Measurements from ENCODE around the gene GAGE12E. TPM values are rescaled to one million over a fixed set of nuclear protein-coding genes. Genes with fewer than 3 reads are reported as not detected.

The GAGE12E gene
- total RNA-seq, 1 donor from 2014 or later, result not detected

Other genes with a start within 250 kb of the GAGE12E start
- gene GAGE10, start 247.6 kb upstream of the GAGE12E start, total RNA-seq (ENCODE audit: unreplicated experiment), result not detected
- gene GAGE12J, start 229.3 kb upstream of the GAGE12E start, total RNA-seq (ENCODE audit: unreplicated experiment), result not detected
- not detected for gene GAGE13, start 219.7 kb upstream of the GAGE12E start, total RNA-seq (ENCODE audit: unreplicated experiment)
- gene GAGE12C, start 19.1 kb upstream of the GAGE12E start, total RNA-seq (ENCODE audit: unreplicated experiment), result not detected
- gene GAGE12D, start 9.6 kb upstream of the GAGE12E start, total RNA-seq (ENCODE audit: unreplicated experiment), result not detected
- not detected for gene GAGE12F, start 9.6 kb downstream of the GAGE12E start, total RNA-seq (ENCODE audit: unreplicated experiment)
- gene GAGE12G, start 19.1 kb downstream of the GAGE12E start, total RNA-seq (ENCODE audit: unreplicated experiment), result not detected
- not detected for gene GAGE12H, start 28.7 kb downstream of the GAGE12E start, total RNA-seq (ENCODE audit: unreplicated experiment)
- not detected for gene GAGE2A, start 38.2 kb downstream of the GAGE12E start, total RNA-seq (ENCODE audit: unreplicated experiment)
- gene GAGE1, start 47.7 kb downstream of the GAGE12E start, total RNA-seq (ENCODE audit: unreplicated experiment), result not detected
- not detected for gene PAGE1, start 144.7 kb downstream of the GAGE12E start, total RNA-seq (ENCODE audit: unreplicated experiment)